GM21381 (cell line): ENCODE results near the gene CNNM2.

Experiments used
- ATAC-seq: cut with Tn5 transposase; IDR thresholded peaks from one replicate; pipeline ENCODE4 v1.9.1; 2021; ENCODE audit warnings: mild to moderate bottlenecking, moderate library complexity; ENCODE audit not compliant: unreplicated experiment

Gene CNNM2

DNA sequence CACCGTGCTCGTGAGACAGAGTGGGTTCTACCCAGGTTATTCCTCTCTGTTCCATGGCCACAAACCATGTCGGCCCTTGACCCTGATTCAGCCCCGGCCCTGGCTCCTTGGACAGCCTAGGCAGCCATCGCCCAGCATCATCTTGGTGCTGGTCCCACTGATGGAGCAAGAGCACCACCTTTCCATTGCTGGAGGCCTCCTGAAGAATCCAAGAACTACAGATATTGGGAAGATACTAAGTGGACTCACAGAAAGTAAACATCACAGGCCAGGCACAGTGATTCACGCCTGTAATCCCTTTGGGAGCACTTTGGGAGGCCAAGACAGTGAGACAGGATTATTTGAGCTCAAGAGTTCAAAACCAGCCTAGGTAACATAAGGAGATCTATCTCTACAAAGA, 149.9 kb downstream of the CNNM2 start:
- no peak for ATAC-seq

DNA sequence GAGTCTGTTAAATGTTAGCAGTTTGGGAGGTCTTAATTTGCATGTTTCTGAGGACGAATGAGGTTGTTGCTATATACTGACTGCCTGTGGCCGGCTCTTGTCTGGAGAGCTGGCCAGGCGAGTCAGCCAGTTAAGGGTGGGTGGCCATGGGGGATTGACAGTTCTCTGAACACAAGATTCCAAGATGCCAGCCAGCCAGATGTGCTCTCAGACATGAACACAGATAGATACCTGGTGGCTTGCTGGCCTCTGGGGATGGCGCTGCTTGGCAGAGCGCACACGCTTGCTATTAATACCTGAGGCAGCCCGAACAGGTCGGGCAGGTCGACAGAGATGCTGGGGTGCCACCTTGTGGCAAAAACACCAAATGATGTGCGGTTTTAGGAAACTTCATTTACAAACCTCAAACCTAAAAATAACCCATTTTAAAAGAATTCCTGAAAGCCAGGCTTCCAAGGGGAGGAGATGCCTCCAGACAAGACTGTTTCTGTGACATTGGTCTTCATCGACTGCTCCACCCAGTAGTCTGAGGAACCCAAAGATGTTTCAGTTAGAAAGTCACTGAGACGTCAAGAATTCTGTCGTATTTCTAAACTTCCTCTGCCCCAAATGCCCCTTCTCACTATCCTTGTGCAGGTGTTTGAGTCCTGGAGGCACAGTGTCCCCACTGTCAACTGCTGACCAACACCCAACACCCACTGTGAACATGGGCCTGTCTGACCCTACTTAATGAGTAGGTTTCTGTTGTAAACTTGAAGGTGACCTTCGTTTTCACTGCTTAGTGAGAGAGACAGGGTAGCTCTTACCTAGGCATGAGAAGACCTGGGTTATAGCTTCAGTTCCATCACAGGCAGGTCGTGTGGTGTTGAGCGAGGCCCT, 151.6 kb downstream of the CNNM2 start:
- ATAC-seq, result peak; percentile 74

DNA sequence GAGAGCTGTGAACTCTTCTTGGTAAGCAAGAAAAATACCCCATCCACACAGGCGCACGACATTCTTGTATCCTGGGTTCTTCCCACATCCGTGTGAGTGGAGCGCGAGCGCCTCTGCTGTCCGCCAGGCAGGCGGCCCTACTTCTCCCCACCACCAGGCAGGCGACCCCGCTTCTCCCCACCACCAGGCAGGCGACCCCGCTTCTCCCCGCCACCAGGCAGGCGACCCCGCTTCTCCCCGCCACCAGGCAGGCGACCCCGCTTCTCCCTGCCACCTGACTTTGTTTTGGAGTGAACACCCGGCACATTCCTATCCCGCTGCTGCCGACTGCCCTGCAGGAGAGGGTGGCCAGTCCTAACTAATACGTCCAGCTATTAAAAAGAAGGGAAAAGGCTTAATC, 154.2 kb downstream of the CNNM2 start:
- ATAC-seq, result no peak

DNA sequence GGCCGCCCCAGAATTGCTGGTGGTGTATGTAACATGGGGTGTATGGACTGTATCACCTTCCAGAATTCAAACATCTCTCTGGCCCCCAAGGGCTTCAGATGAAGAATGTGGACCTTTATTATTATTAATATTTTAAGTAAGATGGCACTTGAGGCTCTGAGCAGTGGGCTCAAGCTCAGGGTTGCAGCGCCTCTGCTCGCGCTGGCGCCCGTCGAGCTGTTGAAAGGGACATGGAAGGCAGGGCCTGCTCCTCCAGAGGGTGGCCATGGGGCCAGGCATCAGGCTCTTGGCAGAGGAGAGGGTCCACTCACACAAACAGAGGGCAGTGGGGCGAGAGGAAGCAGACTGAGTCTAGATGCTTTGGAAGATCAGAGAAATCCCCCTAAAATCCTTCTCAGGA, 154.8 kb downstream of the CNNM2 start:
- ATAC-seq, result no peak

DNA sequence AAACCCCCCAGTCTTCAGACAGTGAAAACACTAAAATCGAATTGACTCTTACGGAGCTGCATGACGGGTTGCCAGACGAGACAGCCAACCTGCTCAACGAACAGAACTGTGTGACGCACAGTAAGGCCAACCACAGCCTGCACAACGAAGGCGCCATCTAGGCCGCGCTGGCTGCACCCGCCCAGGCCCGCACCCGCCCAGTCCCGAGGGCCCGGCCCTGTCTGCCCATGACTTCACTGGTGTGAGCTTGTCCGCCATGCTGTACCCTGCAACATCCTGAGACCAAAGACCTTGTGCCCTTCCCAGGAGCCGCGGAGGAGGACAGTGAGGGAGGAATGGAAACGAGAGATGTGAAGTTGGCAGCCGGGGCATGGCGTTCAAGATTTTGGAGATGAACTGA, 158.9 kb downstream of the CNNM2 start:
- ATAC-seq, result no peak

DNA sequence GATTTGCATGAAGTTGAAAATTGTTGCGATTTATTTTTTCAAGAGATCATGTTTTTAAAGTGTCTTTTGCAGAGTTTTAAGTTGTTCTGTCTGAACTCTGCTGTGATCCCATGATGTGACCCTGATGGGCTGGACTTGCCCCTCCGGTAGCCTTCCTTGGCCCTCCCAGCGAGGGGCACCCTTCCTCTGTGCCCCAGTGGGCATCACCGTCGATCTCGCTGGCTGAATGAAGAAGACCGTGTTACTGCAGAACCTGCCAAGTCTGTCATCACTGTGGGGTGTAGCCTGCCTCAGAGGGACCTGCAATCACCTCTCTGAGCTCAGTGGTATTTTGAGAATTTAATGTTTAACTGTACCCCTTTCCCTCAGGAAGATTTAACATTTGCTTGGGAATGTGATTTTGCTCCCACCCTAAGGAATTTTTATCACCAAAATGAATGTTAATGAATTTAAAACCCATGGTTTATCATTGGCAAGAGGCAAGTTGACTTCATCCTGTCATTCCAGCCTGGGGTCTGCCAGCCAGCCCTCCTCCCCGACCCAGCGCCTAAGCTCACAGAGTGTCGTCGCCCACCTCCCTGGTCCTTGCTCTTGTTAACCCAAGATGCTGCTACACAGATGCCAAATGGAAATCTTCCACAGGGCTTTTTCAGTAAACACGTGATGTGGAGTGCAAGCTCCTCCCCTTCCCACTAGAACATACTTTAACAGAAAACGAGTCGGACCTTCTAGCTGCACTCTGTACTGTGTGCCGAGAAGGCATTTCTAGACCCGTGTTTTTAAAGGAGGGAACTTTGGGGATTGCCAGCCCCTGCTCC, 159.6 kb downstream of the CNNM2 start:
- ATAC-seq, result no peak

DNA sequence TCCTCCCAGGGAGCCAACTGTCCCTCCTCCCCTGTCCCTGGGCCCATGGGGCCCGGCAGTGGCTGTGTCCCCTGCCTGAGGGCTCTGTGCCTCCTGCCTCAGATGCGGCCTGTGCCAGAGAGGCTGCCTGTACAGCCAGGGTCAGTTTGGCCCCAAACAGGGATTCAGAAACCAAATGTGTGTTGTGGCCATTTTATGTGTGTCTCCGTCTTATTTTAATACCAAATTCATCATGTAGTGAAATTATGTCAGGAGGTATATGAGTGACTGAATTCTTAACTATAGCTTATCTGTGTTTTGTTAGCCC, 160.2 kb downstream of the CNNM2 start:
- ATAC-seq, result no peak

DNA sequence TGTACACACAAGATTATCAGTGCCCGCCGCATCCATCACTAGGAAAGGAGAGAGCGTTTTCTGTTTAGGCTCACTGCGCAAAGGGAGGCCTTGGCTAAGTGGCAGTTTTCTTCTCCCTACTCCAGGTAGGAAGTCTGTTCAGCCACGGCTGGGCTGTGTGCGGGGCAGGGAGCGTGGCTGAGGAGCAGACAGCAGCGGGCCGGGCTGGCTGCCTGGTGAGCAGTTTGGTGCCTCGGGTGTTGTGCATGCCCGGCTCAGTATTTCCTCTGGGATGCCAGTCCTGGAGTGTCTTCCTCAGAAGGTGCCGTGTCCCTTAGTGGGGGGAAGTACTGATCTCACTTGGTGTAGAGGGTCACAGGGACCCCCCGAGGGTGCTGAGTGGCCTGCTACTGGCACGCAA, 160.6 kb downstream of the CNNM2 start:
- no peak for ATAC-seq

DNA sequence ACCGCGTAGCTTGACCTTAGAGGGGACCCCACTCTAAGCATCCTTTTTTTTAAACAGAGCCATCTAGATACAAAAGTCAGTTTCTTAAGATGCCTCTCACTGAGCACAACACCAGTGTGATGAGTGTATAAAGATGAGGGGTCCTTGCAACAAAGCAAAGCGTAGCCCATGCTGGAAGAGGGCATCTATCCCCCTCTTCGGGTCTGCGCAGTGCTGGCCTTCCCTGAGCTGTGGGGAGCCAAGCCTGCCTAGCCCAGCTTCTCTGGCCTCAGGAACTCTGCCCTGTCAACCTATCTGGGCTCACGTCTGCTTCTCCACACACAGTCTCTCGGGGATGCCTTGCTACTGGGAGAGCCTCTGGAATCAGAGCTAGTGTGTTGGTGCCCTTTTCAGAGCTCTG, 161.0 kb downstream of the CNNM2 start:
- no peak for ATAC-seq

DNA sequence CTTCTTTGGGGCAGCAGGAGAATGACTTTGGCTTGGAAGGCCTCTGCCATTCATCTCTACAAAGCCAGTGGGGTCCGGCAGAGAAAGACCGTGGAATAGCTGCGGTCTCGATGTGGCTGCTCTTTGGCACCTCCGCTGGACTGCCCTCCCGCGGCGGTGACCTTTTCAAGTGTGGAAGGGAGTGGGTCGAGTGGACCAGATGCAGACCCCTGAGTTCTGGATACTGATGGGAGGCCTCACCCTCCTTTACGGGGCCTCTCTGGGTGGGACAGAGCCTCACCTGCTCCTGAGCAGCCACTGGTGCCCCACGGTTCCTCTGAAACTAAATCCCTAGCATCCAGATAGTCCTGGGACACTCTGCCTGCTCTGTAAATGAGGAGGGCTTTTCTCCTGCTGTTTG, 161.9 kb downstream of the CNNM2 start:
- ATAC-seq, result no peak

DNA sequence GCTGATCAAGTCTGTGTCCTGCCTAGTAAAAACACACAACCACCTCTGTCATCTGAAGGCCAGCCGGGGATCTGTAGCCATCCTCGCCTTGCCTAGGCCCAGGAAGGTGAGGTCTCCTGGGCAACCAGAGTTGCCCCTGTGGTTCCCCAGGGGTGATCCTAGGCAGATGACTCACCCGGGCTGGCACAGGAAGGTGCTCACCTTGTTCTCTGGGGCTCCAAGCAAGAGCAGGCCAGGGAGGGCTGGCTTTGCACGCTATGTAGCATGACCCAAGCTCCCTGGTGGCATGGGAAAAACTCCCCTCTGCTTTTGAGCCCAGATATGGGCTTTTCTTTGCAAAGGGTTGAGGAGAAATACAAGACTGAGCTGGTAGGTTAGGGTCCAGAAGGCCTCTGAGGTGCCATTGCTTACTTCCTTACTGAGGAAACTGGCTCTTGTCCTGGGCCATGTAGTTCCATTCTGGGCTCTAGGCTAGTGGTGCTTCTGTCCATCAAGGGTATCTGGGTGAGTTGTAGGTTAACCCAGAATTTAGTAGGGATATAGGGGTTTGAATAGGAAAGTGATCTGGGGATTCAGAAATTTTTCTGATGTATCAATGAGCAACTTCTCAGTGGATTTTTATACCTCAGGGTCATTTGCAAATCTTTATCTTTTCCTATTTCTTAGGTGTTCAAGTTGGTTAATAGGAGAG, 162.9 kb downstream of the CNNM2 start:
- ATAC-seq, result no peak

DNA sequence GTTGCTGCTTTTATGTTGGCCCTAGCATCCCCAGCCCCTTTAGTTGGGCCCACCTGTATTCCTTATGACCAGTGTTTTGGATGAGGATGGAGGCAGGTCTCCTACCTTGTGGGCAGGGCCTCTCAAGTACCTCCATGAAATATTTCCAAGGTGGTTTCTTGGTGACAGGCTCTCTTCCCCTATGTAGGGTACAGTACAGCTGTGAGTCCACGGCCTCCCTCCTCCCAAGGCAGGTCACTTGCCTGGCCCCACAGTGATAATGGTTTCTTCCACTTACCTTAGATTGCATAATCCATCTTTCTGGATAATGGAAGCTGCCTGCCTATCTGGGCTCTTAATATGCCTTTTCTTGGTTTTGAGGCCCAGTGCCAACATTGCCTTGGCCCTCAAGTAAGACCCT, 164.6 kb downstream of the CNNM2 start:
- no peak for ATAC-seq

DNA sequence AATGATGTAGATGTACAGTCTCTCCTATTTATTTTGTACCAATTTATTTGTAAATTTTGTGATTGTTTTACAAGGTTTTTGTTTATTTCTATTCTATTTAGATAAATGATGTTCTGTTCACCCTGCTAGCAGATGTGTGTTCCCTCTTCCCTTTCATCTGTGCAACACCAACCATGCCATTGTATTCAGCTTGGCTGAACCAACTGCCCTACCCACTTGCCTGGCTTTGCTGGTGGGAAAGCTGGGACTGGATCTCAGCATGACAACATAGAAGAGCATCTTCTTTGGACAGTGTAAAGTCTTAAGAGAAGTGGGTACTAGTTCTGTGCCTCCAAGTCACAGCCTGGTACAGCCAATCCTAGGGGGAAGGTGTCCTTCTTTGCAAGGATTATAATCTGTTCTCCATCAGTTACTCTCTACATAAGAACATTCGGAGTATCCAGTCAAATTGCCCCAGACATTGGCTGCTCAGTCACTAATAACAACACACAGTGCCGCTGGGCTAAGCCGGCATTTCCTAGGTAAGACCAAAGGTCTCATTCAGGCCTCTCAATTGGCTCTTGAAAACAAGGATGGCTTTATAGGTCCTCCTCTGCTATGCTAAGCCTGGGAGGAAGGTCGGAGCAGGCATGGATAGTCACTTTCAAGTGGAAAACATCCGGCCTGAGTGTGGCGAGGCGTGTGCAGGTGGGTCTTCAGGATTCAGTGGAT, 165.3 kb downstream of the CNNM2 start:
- ATAC-seq, result no peak

DNA sequence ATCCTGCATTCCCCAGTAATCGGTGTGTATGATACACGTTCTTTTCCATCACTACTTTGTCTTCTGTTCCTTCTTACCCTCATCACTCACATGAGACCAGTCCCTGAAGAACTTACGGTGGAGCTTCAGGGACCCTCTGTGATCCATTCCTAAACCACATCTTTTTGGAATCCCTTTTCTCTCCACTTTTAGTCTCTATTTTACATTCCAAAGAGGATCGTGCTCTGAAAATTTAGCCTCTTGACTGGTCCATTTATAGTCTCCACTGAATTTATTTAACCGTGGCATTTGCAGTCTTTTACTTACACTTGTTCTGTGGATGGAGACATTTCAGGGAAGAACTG, 165.9 kb downstream of the CNNM2 start:
- no peak for ATAC-seq

DNA sequence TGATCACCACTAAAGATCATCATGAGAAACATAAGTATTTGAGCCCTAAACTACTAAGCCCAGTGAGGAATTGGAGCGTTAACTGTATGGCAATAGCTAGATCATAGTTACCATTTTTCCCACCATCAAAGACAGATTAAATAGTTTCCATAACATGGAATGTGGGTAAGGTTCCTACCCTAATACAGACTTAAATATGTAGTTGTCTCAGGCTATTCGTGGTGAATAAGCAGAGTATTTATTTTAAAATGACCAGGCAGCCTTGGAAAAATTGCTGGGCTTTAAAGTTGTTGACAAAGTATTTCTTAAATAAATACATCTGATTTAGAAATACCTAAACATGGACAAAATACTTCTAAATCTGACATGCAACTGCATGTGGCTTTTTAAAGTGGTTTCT, 168.2 kb downstream of the CNNM2 start:
- ATAC-seq, result no peak

DNA sequence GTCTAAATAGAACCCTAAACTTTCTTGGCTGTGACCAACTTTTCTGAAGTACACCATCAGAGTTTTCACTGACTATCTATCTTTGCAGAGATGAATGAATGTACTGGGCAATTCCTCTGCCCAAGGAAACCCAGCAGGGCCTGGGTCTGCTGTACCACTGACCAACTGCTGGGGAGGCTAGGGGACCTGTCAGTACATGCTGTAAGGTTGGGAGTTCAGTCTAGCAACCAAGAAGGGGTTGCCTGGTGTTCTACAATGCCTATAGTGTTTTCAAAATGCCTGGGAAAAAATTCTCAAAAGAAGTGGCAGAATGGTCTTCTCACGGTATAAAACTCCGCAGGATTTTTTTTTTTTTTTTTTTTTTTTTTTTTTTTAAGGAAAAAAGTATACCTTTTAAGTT, 168.7 kb downstream of the CNNM2 start:
- ATAC-seq, result no peak

DNA sequence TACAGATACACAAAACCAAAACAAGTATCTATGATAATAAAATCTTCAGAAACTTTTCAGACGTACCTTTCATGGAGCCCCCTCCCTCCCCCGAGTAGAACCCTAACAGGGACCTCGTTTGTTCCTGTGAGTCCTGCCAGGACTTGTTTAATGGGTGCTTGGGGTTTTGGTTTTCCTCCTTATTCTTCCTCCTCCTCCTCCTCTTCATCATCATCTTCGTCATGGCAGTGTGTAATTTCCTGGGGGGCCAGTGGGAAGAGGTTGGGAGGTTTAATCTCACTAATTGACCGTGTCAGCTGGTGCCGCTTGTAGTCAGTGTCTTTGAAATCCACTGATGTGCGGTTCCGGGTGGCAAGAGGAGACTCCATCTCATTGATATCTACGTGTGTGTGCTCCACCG, 171.4 kb downstream of the CNNM2 start:
- ATAC-seq, result no peak

DNA sequence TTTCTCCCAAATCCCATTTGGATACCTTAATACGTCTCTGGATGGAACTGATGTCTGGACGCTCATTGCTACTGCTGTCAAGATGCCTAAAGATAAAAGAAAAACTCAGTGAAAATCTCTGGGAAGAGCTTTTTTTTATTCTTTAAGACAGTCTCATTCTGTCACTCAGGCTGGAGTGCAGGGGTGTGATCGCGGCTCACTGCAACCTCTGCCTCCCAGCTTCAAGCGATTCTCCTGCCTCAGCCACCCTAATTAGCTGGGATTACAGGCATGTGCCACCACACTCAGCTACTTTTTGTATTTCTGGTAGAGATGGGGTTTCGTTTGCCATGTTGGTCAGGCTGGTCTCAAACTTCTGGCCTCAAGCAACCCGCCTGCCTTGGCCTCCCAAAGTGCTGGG, 172.8 kb downstream of the CNNM2 start:
- ATAC-seq, result no peak

DNA sequence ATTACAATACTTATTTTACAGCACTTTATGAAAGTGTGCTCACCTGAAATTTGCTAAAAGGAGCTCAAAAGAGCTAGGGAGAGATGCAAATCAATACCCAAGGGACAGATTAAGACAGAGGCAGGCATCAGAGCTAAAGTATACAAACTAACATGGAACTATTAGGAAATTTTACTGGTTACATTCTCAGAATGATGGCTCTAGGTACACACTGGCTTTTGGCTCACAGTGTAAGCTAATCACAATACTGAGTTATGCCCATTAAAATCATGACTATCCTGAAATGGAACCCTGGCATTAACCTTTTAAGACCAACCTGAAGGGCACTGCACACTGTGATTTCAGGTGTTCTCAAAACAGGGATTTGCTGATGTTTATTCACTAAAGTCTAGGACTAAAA, 176.9 kb downstream of the CNNM2 start:
- ATAC-seq, result no peak

DNA sequence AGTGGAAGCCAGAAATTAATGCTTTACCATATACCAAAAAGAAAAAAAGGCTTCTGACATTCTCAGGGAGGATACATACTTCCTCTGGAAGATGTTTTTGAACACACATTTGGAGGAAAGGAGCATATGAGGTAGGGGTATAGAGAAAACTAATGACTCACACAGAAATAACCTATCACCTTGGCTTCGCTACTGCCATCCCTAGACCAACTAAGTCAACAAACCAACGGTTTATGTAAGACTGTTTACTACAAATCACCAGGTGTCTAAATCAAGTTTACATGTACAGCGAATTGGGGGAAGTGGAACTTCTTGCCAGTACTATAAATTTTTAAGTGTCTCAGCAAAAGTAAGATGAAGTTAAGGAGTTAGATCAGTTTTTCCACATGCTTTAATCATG, 178.0 kb downstream of the CNNM2 start:
- no peak for ATAC-seq

DNA sequence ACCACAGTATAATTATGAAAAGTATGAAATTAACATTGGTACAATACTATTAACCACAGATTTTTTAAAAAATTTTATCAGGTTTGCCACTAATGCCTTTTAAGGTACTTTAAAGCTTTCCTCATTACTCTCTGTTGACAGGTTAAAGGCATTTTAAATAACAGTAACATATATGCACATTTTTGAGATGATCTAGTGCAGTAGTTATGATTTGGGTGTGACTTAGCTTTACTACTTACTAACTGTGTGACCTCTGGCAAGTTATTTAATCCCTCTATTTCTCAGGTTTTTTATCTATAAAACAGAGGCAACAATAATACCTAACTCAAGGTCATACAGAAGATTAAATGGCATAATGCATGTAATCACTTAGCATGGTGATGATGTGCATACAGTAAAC, 180.1 kb downstream of the CNNM2 start:
- ATAC-seq, result no peak
